Measurements from ENCODE around the gene SLC2A4.

Gene SLC2A4

GRCh38 chr17:7285679-7286078 is 4.2 kb downstream of the SLC2A4 start:
- no peak for DNase-seq
- Histone ChIP-seq H3K4me3 (ENCODE audit: low read depth, low read length) (no peak overlapping the region), H3K27ac (no peak overlapping the region), H3K36me3 (replicated peaks) (no peaks in the 10 kb centered on the region), H3K27me3 (replicated peaks) (peaks cover 32% of the 10 kb centered on the region)
- in situ Hi-C loops (cut with HindIII; ENCODE audit: low pct_ligation_motif_present, low sequenced_read_pairs), result no loop called here
- no peak for TF ChIP-seq CTCF (IDR thresholded peaks at IDR 0.05; ENCODE audit: low read depth, low read length, missing control alignments)

- no peaks in the 10 kb centered on the region for H3K36me3 ChIP-seq (replicated peaks)
- in situ Hi-C loops (cut with HindIII; ENCODE audit: low pct_ligation_motif_present, low sequenced_read_pairs), result no loop called here
- peaks cover 52% of the 10 kb centered on the region for H3K27me3 ChIP-seq (replicated peaks)
- TF ChIP-seq CTCF (IDR thresholded peaks at IDR 0.05; ENCODE audit: low read depth, low read length, missing control alignments), result no peak
- no peak overlapping the region for H3K27ac ChIP-seq
- no peak for DNase-seq
- H3K4me3 ChIP-seq (ENCODE audit: low read depth, low read length), result no peak overlapping the region
Measured at GRCh38 chr17:7289256-7290032, 7.9 kb downstream of the SLC2A4 start.

GRCh38 chr17:7290166-7290565 is 8.6 kb downstream of the SLC2A4 start:
- no peak for DNase-seq
- TF ChIP-seq CTCF (IDR thresholded peaks at IDR 0.05; ENCODE audit: low read depth, low read length, missing control alignments), result no peak
- in situ Hi-C loops (cut with HindIII; ENCODE audit: low pct_ligation_motif_present, low sequenced_read_pairs), result no loop called here
- Histone ChIP-seq H3K4me3 (ENCODE audit: low read depth, low read length) (no peak overlapping the region), H3K36me3 (replicated peaks) (no peaks in the 10 kb centered on the region), H3K27me3 (replicated peaks) (peaks cover 57% of the 10 kb centered on the region), H3K27ac (no peak overlapping the region)

GRCh38 chr17:7290685-7291084 is 9.2 kb downstream of the SLC2A4 start:
- no peak for TF ChIP-seq CTCF (IDR thresholded peaks at IDR 0.05; ENCODE audit: low read depth, low read length, missing control alignments)
- no peak overlapping the region for H3K4me3 ChIP-seq (ENCODE audit: low read depth, low read length)
- no peaks in the 10 kb centered on the region for H3K36me3 ChIP-seq (replicated peaks)
- peaks cover 60% of the 10 kb centered on the region for H3K27me3 ChIP-seq (replicated peaks)
- H3K27ac ChIP-seq, result no peak overlapping the region
- DNase-seq, result no peak
- in situ Hi-C loops (cut with HindIII; ENCODE audit: low pct_ligation_motif_present, low sequenced_read_pairs), result no loop called here

- no peak overlapping the region for H3K27ac ChIP-seq
- DNase-seq, result no peak
- H3K4me3 ChIP-seq (ENCODE audit: low read depth, low read length), result no peak overlapping the region
- no peak for TF ChIP-seq CTCF (IDR thresholded peaks at IDR 0.05; ENCODE audit: low read depth, low read length, missing control alignments)
- in situ Hi-C loops (cut with HindIII; ENCODE audit: low pct_ligation_motif_present, low sequenced_read_pairs), result no loop called here
- H3K36me3 ChIP-seq (replicated peaks), result no peaks in the 10 kb centered on the region
- H3K27me3 ChIP-seq (replicated peaks), result peaks cover 60% of the 10 kb centered on the region
Measured at GRCh38 chr17:7292194-7292593, 10.7 kb downstream of the SLC2A4 start.

- H3K4me3 ChIP-seq (ENCODE audit: low read depth, low read length), result no peak overlapping the region
- H3K36me3 ChIP-seq (replicated peaks), result no peaks in the 10 kb centered on the region
- no peak for TF ChIP-seq CTCF (IDR thresholded peaks at IDR 0.05; ENCODE audit: low read depth, low read length, missing control alignments)
- no peak for DNase-seq
- H3K27me3 ChIP-seq (replicated peaks), result peaks cover 58% of the 10 kb centered on the region
- H3K27ac ChIP-seq, result no peak overlapping the region
- in situ Hi-C loops (cut with HindIII; ENCODE audit: low pct_ligation_motif_present, low sequenced_read_pairs), result no loop called here
Measured at GRCh38 chr17:7292729-7293128, 11.2 kb downstream of the SLC2A4 start.

Data from brain microvascular endothelial cell (primary cell).